Neural progenitor cell (in vitro differentiated cells): ENCODE results near the gene PARP4.

Source experiments
- EZH2 ChIP-seq: fragments of 200-600 bp; sonication (generic); IDR thresholded peaks from 2 replicates; pipeline ENCODE4 v1.6.1; 2017; ENCODE audit warnings: antibody characterized with exemption, mild to moderate bottlenecking, moderate library complexity
- EZH2phosphoT487 ChIP-seq: fragments of 200-600 bp; sonication (generic); IDR thresholded peaks from 2 replicates; pipeline ENCODE4 v1.6.1; 2017; ENCODE audit warnings: antibody characterized with exemption
- TF ChIP-seq, protein P1 (sequence below): fragments of 200-600 bp; sonication (generic); IDR thresholded peaks from 2 replicates; pipeline ENCODE4 v1.5.1; 2017; ENCODE audit warnings: antibody characterized with exemption, mild to moderate bottlenecking

DNA sequence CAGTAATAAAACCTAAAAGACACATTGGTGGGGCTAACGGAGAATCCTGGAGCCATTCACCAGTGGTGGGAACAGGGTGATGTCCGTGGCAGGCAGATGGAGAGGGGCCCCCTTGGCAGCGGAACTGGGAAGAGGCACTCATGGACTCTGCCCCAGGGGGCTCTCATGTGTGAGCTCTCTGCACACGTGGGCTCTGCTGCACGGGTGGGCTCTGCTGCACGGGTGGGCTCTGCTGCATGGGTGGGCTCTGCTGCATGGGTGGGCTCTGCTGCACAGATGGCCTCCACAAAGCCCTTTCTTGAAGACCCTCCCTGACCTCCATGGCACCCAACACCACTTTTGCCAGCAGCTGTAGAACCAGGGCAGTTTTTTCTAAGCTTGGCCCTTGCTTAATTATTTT lies 52.3 kb downstream of the PARP4 start:
- TF ChIP-seq, protein P1, sequence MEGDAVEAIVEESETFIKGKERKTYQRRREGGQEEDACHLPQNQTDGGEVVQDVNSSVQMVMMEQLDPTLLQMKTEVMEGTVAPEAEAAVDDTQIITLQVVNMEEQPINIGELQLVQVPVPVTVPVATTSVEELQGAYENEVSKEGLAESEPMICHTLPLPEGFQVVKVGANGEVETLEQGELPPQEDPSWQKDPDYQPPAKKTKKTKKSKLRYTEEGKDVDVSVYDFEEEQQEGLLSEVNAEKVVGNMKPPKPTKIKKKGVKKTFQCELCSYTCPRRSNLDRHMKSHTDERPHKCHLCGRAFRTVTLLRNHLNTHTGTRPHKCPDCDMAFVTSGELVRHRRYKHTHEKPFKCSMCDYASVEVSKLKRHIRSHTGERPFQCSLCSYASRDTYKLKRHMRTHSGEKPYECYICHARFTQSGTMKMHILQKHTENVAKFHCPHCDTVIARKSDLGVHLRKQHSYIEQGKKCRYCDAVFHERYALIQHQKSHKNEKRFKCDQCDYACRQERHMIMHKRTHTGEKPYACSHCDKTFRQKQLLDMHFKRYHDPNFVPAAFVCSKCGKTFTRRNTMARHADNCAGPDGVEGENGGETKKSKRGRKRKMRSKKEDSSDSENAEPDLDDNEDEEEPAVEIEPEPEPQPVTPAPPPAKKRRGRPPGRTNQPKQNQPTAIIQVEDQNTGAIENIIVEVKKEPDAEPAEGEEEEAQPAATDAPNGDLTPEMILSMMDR: no peak
- TF ChIP-seq EZH2 (no peak), EZH2phosphoT487 (no peak)
